Neural cell (in vitro differentiated cells): ENCODE results near the gene SH3RF2.

ENCODE experiments used
- CTCF ChIP-seq: fragments of 450-650 bp; IDR thresholded peaks from 2 replicates; pipeline ENCODE4 v1.5.1; 2014; ENCODE audit warnings: antibody characterized with exemption, mild to moderate bottlenecking, moderate library complexity; ENCODE audit not compliant: poor library complexity, severe bottlenecking
- EZH2 ChIP-seq: fragments of 200-600, 300-800 bp; shearing (Covaris generic), sonication (generic); IDR thresholded peaks from 2 replicates; pipeline ENCODE4 v1.6.1; 2014; ENCODE audit warnings: antibody characterized with exemption, low read length, borderline replicate concordance, mild to moderate bottlenecking; ENCODE audit not compliant: insufficient read depth, poor library complexity, severe bottlenecking
- MXI1 ChIP-seq: fragments of 450-650 bp; conservative IDR thresholded peaks from 2 replicates; pipeline ENCODE4 v1.6.1; 2014; ENCODE audit warnings: antibody characterized with exemption, mild to moderate bottlenecking; ENCODE audit not compliant: poor library complexity, severe bottlenecking
- TAF1 ChIP-seq: IDR thresholded peaks from 2 replicates; pipeline ENCODE4 v1.6.1; 2012; ENCODE audit warnings: low read depth

GRCh38 chr5:145889611-145890010 lies 46.8 kb upstream of the SH3RF2 start:
- TF ChIP-seq TAF1 (no peak), CTCF (no peak), EZH2 (no peak), MXI1 (no peak)
